Osteocyte (in vitro differentiated cells): ENCODE data around the gene OR1S1. TPM values are rescaled to one million over a fixed set of nuclear protein-coding genes. Genes with fewer than 3 reads are reported as not detected.
"Not testable (repeated sequence)": the region's sequence is repeated elsewhere in the genome, so short reads cannot be mapped to it uniquely, and the experiment has no call there.

ENCODE experiments used
- DNase-seq: peaks from one replicate; pipeline ENCODE4 v3.0.0; 2021; ENCODE audit warnings: mixed read lengths; ENCODE audit not compliant: unreplicated experiment; ENCODE audit errors: extremely low spot score
- H3K27ac Mint-ChIP-seq: one replicate; pipeline ENCODE4 v1.8.0; 2021; ENCODE audit warnings: mild to moderate bottlenecking, mixed read lengths; ENCODE audit not compliant: unreplicated experiment
- H3K27me3 Mint-ChIP-seq: one replicate; pipeline ENCODE4 v1.8.0; 2021; ENCODE audit warnings: mixed read lengths; ENCODE audit not compliant: unreplicated experiment
- H3K36me3 Mint-ChIP-seq: one replicate; pipeline ENCODE4 v1.8.0; 2021; ENCODE audit warnings: mixed read lengths; ENCODE audit not compliant: unreplicated experiment
- H3K4me1 Mint-ChIP-seq: one replicate; pipeline ENCODE4 v1.8.0; 2021; ENCODE audit warnings: mixed read lengths; ENCODE audit not compliant: unreplicated experiment
- H3K4me3 Mint-ChIP-seq: one replicate; pipeline ENCODE4 v1.8.0; 2021; ENCODE audit warnings: mild to moderate bottlenecking, moderate library complexity, mixed read lengths; ENCODE audit not compliant: unreplicated experiment
- H3K9me3 Mint-ChIP-seq: one replicate; pipeline ENCODE4 v1.8.0; 2021; ENCODE audit warnings: mixed read lengths; ENCODE audit not compliant: unreplicated experiment
- CTCF ChIP-seq: fragments of 200-600 bp; sonication (generic); IDR thresholded peaks from 2 replicates; pipeline ENCODE4 v1.5.0; 2021; ENCODE audit warnings: antibody characterized with exemption, mild to moderate bottlenecking, moderate library complexity
- long read RNA-seq: library from polyadenylated mRNA; unstranded; transcript quantifications from one replicate; pipeline ENCODE4 v2.0.0, GENCODE V29; 2021
- total RNA-seq: library from RNA; stranded (reverse); gene quantifications from 2 replicates; pipeline ENCODE4 v1.2.1, GENCODE V29; 2021

The OR1S1 gene
- total RNA-seq = not detected in 2 replicates
- long read RNA-seq = 0 reads

DNA sequence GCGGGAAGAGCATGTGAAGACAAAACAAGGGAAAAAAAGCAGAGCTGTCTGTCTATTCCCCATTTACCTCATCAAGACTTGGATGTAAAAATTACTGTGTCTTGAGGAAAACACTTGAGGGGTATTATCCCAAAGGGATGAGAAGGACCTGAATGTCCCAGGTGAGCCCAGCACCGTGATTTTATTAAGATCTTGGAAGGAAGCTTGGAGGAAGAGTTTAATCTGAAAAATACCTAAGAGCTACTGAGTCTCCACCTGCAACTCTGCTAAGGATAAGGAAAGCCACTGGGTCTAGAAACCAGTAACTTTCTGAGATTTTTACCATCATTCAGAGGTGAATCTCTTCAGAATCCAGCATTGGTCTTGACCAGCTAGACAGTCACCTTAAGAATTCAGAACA lies at the start of gene OR1S1:
Gene OR1S1, plus strand, starts transcription at position 301 of the 400 bp plus-strand sequence.
- H3K9me3 Mint-ChIP-seq, H3K27me3 Mint-ChIP-seq, H3K4me1 Mint-ChIP-seq, H3K36me3 Mint-ChIP-seq, DNase-seq, H3K4me3 Mint-ChIP-seq, H3K27ac Mint-ChIP-seq: not testable (repeated sequence)

GRCh38 chr11:58164389-58164788 lies 48.1 kb upstream of the OR1S1 start:
- Mint-ChIP-seq H3K4me3 (no peak overlapping the region), H3K36me3 (no peaks in the 10 kb centered on the region), H3K4me1 (no peaks in the 10 kb centered on the region), H3K27ac (no peak overlapping the region), H3K27me3 (peaks cover 2% of the 10 kb centered on the region), H3K9me3 (no peaks in the 10 kb centered on the region)
- no peak for TF ChIP-seq CTCF
- no peak for DNase-seq

- no peaks in the 10 kb centered on the region for H3K36me3 Mint-ChIP-seq
- H3K9me3 Mint-ChIP-seq = no peaks in the 10 kb centered on the region
- no peak for TF ChIP-seq CTCF
- H3K27ac Mint-ChIP-seq = no peak overlapping the region
- H3K4me3 Mint-ChIP-seq = no peak overlapping the region
- no peak for DNase-seq
- no peaks in the 10 kb centered on the region for H3K4me1 Mint-ChIP-seq
- H3K27me3 Mint-ChIP-seq = peaks cover 2% of the 10 kb centered on the region
Measured at GRCh38 chr11:58164990-58165389, 47.5 kb upstream of the OR1S1 start.

DNA sequence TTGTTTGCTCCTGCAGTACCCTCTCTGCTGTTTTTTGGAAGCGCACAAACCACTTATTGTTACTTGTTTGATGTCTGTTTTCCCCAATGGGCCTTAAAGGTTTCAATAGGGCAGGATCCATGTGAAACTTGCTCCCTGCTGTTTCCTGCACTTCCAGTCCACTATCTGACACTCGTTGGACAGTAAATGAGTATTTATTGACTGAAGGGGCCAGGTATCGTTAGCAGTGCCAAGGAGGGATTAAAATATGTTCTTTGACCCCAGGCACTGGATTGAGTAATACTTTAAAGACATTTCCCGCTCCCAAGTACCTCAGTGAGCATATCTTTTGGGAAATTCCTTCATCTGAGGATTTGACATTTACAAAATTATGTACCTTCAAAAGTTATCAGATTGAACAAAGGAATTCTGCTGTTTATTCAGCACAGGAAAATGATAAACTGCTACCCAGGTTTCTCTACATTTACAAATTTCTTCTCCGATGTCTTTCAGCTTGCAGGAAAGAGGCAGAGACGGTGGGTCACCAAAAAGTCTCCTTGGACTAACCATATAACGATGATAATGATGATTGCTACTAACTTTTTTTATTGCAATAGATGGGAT lies 46.9 kb upstream of the OR1S1 start:
- no peak overlapping the region for H3K27ac Mint-ChIP-seq
- peaks cover 2% of the 10 kb centered on the region for H3K27me3 Mint-ChIP-seq
- H3K4me3 Mint-ChIP-seq = no peak overlapping the region
- TF ChIP-seq CTCF = no peak
- no peaks in the 10 kb centered on the region for H3K9me3 Mint-ChIP-seq
- no peaks in the 10 kb centered on the region for H3K4me1 Mint-ChIP-seq
- no peak for DNase-seq
- H3K36me3 Mint-ChIP-seq = no peaks in the 10 kb centered on the region

DNA sequence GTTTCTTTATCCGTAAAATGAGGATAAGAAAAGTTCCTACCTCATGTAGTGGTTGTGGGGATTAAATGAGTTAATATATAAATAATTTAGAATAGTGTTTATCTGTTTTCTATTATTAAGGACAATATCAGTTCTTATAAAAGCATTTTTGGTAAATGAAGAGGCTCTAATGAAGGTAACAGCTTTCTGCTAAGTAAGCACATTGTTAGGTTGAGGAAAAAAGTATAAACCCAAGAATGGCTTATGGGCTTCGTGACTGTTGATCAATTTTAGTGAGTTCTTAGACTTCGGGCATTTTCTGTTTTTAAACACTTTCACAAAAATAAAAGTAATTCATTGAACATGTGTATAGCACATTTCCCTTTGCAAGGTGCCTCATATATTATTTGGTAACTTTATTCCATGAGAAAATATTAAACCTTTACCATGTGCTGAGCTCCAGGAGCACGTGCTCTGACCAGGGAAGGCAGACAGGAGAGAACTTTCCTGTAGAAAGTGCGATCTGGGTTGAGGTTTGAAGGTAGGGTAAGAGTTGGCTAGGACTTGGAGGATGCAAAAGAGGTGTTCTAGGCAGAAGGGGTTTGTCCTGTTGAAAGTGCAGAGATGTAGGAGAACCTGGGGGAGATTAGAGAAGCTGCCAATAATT lies 35.0 kb upstream of the OR1S1 start:
- Mint-ChIP-seq H3K4me1 (no peaks in the 10 kb centered on the region), H3K4me3 (no peak overlapping the region), H3K27ac (no peak overlapping the region), H3K36me3 (no peaks in the 10 kb centered on the region), H3K27me3 (no peaks in the 10 kb centered on the region), H3K9me3 (no peaks in the 10 kb centered on the region)
- no peak for TF ChIP-seq CTCF
- DNase-seq = no peak
